A549 (cell line): ENCODE measurements around the gene SPTY2D1. TPM values are rescaled to one million over a fixed set of nuclear protein-coding genes. Genes with fewer than 3 reads are reported as not detected.

ENCODE experiments used
- ATAC-seq, 2 experiments: fragments of 200-7000 bp in 1 of 2; fragments of >200 bp in 1 of 2; cut with Nextera tagmentation in 1 of 2; cut with Tn5 transposase in 1 of 2; 3 replicates each; pipeline versions ENCODE4 v1.8.0 to v1.9.1; 2018 to 2020; ENCODE audit warnings: mild to moderate bottlenecking in 1 of 2, moderate library complexity in 1 of 2
- CTCF ChIA-PET: fragments of 300-600 bp; sonication (Branson Sonifier 250); formaldehyde crosslinking; extraction: SDS; loops from one replicate; lab custom pipeline; 2021; ENCODE audit warnings: antibody characterized with exemption, inconsistent platforms; lab: Yijun Ruan, JAX
- POLR2A ChIA-PET: fragments of 350-600 bp; formaldehyde crosslinking; extraction: SDS; loops from one replicate; lab custom pipeline; 2021; ENCODE audit warnings: antibody characterized with exemption, inconsistent platforms; lab: Yijun Ruan, JAX
- DNase-seq, 2 experiments: peaks; one replicate each; pipeline versions ENCODE4 v3.0.0 to v3.0.0-alpha.2; 2011 to 2016; ENCODE audit warnings: low read depth in 1 of 2, low spot score in 1 of 2
- FAIRE-seq: peaks from 2 replicates; lab custom pipeline; 2011; peaks lifted over from hg19 to GRCh38; lab: Jason Lieb, UNC
- H3K27ac ChIP-seq, 2 experiments: fragments of >200 bp; sonication (Bioruptor Twin); formaldehyde crosslinking; 3 replicates each; pipeline ENCODE4 v1.5.1; 2016 to 2017
- H3K4me1 ChIP-seq: fragments of >200 bp; sonication (Bioruptor Twin); formaldehyde crosslinking; 3 replicates; pipeline ENCODE4 v1.6.1; 2016
- H3K4me2 ChIP-seq: fragments of >200 bp; sonication (Bioruptor Twin); formaldehyde crosslinking; 3 replicates; pipeline ENCODE4 v1.6.1; 2016
- H3K4me3 ChIP-seq: fragments of >200 bp; sonication (Bioruptor Twin); formaldehyde crosslinking; 3 replicates; pipeline ENCODE4 v1.5.1; 2016
- H3K9me3 ChIP-seq: fragments of >200 bp; sonication (Bioruptor Twin); formaldehyde crosslinking; 3 replicates; pipeline ENCODE4 v1.6.1; 2016
- BHLHE40 ChIP-seq: IDR thresholded peaks from 2 replicates; pipeline ENCODE4 v1.6.1; 2012; ENCODE audit warnings: low read depth, low read length, inconsistent platforms
- CHD2 ChIP-seq: fragments of 150-350 bp; IDR thresholded peaks from 2 replicates; pipeline ENCODE4 v1.6.1; 2014; ENCODE audit warnings: low read length; ENCODE audit not compliant: partially characterized antibody
- CHD4 ChIP-seq: fragments of 200-600 bp; sonication (generic); IDR thresholded peaks from 2 replicates; pipeline ENCODE4 v1.6.1; 2016; ENCODE audit warnings: antibody characterized with exemption, mild to moderate bottlenecking, borderline replicate concordance
- EHF ChIP-seq: fragments of 250-450 bp; sonication (Bioruptor Pico); IDR thresholded peaks from 2 replicates; pipeline ENCODE4 v1.5.0; 2020; ENCODE audit warnings: mild to moderate bottlenecking
- EHMT2 ChIP-seq: fragments of 200-600 bp; sonication (generic); IDR thresholded peaks from 2 replicates; pipeline ENCODE4 v1.6.1; 2016; ENCODE audit warnings: antibody characterized with exemption, low read depth, mild to moderate bottlenecking, moderate library complexity
- FOSB ChIP-seq: fragments of 250-450 bp; sonication (Bioruptor Pico); IDR thresholded peaks from 2 replicates; pipeline ENCODE4 v1.5.0; 2020; ENCODE audit warnings: mild to moderate bottlenecking, moderate library complexity
- FOXS1 ChIP-seq: fragments of 250-450 bp; sonication (Bioruptor Pico); IDR thresholded peaks from 2 replicates; pipeline ENCODE4 v1.5.0; 2020; ENCODE audit warnings: mild to moderate bottlenecking, moderate library complexity
- GATA3 ChIP-seq: IDR thresholded peaks from 2 replicates; pipeline ENCODE4 v1.6.1; 2012; ENCODE audit warnings: borderline replicate concordance
- HDAC2 ChIP-seq: fragments of 200-600 bp; sonication (generic); IDR thresholded peaks from 2 replicates; pipeline ENCODE4 v1.6.1; 2016
- HOXB13 ChIP-seq: fragments of 250-450 bp; sonication (Bioruptor Pico); IDR thresholded peaks from 2 replicates; pipeline ENCODE4 v1.5.0; 2020; ENCODE audit warnings: low read depth, mild to moderate bottlenecking, moderate library complexity
- JUNB ChIP-seq: fragments of >200 bp; sonication (Bioruptor Twin); formaldehyde crosslinking; IDR thresholded peaks from 2 replicates; pipeline ENCODE4 v1.6.1; 2016
- NFE2L2 ChIP-seq: fragments of 150-350 bp; conservative IDR thresholded peaks from 2 replicates; pipeline ENCODE4 v1.6.1; 2014; ENCODE audit warnings: low read length
- NPAS2 ChIP-seq: fragments of 250-450 bp; sonication (Bioruptor Pico); IDR thresholded peaks from 2 replicates; pipeline ENCODE4 v1.8.0; 2022; ENCODE audit warnings: mild to moderate bottlenecking, moderate library complexity, borderline replicate concordance
- POLR2AphosphoS2 ChIP-seq: conservative IDR thresholded peaks from 2 replicates; pipeline ENCODE4 v1.6.1; 2012; ENCODE audit warnings: low read length, improper control_type of control experiment, inconsistent platforms
- RAD21 ChIP-seq, 2 experiments: fragments of >200 bp in 1 of 2; sonication (Bioruptor Twin) in 1 of 2; formaldehyde crosslinking in 1 of 2; IDR thresholded peaks in 1 of 2; conservative IDR thresholded peaks in 1 of 2; 2 replicates in 1 of 2; 3 replicates in 1 of 2; pipeline ENCODE4 v1.6.1; 2012 to 2018; ENCODE audit warnings: inconsistent platforms in 1 of 2
- RCOR1 ChIP-seq: fragments of 150-350 bp; IDR thresholded peaks from 2 replicates; pipeline ENCODE4 v1.6.1; 2014; ENCODE audit warnings: antibody characterized with exemption, low read length, low read depth
- RNF2 ChIP-seq: fragments of 200-600 bp; sonication (generic); IDR thresholded peaks from 2 replicates; pipeline ENCODE4 v1.6.1; 2016; ENCODE audit warnings: low read depth, mild to moderate bottlenecking, antibody characterized with exemption, moderate library complexity, borderline replicate concordance
- TFCP2L1 ChIP-seq: fragments of 250-450 bp; sonication (Bioruptor Pico); IDR thresholded peaks from 2 replicates; pipeline ENCODE4 v1.5.0; 2021; ENCODE audit warnings: mild to moderate bottlenecking
- ZFP36 ChIP-seq: fragments of 450-650 bp; IDR thresholded peaks from 2 replicates; pipeline ENCODE4 v1.6.1; 2014; ENCODE audit warnings: borderline replicate concordance; ENCODE audit not compliant: partially characterized antibody
- ZNF302 ChIP-seq: fragments of 250-450 bp; sonication (Bioruptor Pico); IDR thresholded peaks from 2 replicates; pipeline ENCODE4 v1.9.0; 2021; ENCODE audit warnings: inconsistent platforms, mild to moderate bottlenecking, moderate library complexity
- WGBS: methylation state at CpG from one replicate; pipeline ENCODE4 v1.1.6; 2017; ENCODE audit errors: missing lambda C conversion rate; 5-methylcytosine and 5-hydroxymethylcytosine counted together
- polyA plus RNA-seq, 4 experiments: library from polyadenylated mRNA; depleted of rRNA in 3 of 4; stranded (reverse); fragments of >200 nt; fragmentation: RNase III in 1 of 4; extraction: RNeasy Plus Mini Kit Qiagen cat#74134 plus additional on column Dnase treatment in 1 of 4; gene quantifications; 2 replicates in 3 of 4; 3 replicates in 1 of 4; pipeline ENCODE4 v1.2.3, GENCODE V29; 2011 to 2017
- TF ChIP-seq, protein P1 (sequence below): fragments of 150-350 bp; IDR thresholded peaks from 2 replicates; pipeline ENCODE4 v1.6.1; 2014; ENCODE audit warnings: low read depth, mild to moderate bottlenecking, low read length
- TF ChIP-seq, protein P2 (sequence below): fragments of 250-450 bp; sonication (Bioruptor Pico); IDR thresholded peaks from 2 replicates; pipeline ENCODE4 v1.5.0; 2020; ENCODE audit warnings: low read depth, mild to moderate bottlenecking, moderate library complexity
- TF ChIP-seq, protein P3 (sequence below): fragments of 250-450 bp; sonication (Bioruptor Pico); IDR thresholded peaks from 2 replicates; pipeline ENCODE4 v1.5.0; 2021; ENCODE audit warnings: mild to moderate bottlenecking, moderate library complexity, borderline replicate concordance
- TF ChIP-seq, protein P4 (sequence below): IDR thresholded peaks from 2 replicates; pipeline ENCODE4 v1.6.1; 2012

SPTY2D1 gene
- polyA plus RNA-seq, 2 of the 4 experiments (the other 2 are of a cell fraction) = 14.1 to 24.6 TPM

DNA sequence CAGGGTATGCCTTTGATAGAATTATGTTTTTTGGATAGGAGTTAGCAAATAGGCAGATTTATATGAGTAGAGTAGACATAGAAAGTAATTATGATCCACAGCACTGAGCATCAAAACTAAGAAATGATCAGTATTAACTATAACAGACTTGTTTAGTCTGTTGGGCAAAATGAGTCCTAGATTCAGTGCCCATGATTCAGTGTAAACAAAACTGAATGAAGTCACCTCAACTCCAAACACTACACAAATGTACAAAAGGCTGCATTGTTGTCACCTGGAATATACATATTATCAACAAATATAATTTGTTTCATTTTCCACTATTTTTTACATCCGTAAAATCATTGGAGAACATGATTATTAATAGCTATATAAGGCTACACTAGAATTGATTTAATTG, 52.3 kb downstream of the SPTY2D1 start:
- FAIRE-seq (no peak), ATAC-seq (0 out of 6 replicates have a peak, but pooled peaks of 1 of the 2 experiments have one; percentile 15), DNase-seq (no peak)
- Histone ChIP-seq H3K27ac (no peak overlapping the region; a peak in 1 of 6 replicates), H3K4me1 (peaks cover 23% of the 10 kb centered on the region), H3K4me2 (peak overlapping the region; percentile 32), H3K4me3 (no peak overlapping the region), H3K9me3 (0 out of 3 replicates have a peak, but pooled peaks cover 2% of the 10 kb centered on the region)
- POLR2A ChIA-PET = no interaction called here
- TF ChIP-seq CHD2 (no peak), GATA3 (no peak), FOXS1 (CRISPR knock-in tag) (no peak), HDAC2 (no peak), ZFP36 (no peak), EHMT2 (no peak), RCOR1 (no peak), NPAS2 (CRISPR knock-in tag) (no peak), FOSB (CRISPR knock-in tag) (no peak)
- TF ChIP-seq, protein P1, sequence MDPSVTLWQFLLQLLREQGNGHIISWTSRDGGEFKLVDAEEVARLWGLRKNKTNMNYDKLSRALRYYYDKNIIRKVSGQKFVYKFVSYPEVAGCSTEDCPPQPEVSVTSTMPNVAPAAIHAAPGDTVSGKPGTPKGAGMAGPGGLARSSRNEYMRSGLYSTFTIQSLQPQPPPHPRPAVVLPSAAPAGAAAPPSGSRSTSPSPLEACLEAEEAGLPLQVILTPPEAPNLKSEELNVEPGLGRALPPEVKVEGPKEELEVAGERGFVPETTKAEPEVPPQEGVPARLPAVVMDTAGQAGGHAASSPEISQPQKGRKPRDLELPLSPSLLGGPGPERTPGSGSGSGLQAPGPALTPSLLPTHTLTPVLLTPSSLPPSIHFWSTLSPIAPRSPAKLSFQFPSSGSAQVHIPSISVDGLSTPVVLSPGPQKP = no peak
- TF ChIP-seq, protein P2, sequence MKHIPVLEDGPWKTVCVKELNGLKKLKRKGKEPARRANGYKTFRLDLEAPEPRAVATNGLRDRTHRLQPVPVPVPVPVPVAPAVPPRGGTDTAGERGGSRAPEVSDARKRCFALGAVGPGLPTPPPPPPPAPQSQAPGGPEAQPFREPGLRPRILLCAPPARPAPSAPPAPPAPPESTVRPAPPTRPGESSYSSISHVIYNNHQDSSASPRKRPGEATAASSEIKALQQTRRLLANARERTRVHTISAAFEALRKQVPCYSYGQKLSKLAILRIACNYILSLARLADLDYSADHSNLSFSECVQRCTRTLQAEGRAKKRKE (CRISPR knock-in tag) = no peak
- 67% methylated on average over 1 of the region's 1 CpG for WGBS
- CTCF ChIA-PET = interaction anchor here (1.1 kb wide), 1 partner anchor 140 kb away, joined by 3 read pairs; no protein-coding TSS in a partner anchor

DNA sequence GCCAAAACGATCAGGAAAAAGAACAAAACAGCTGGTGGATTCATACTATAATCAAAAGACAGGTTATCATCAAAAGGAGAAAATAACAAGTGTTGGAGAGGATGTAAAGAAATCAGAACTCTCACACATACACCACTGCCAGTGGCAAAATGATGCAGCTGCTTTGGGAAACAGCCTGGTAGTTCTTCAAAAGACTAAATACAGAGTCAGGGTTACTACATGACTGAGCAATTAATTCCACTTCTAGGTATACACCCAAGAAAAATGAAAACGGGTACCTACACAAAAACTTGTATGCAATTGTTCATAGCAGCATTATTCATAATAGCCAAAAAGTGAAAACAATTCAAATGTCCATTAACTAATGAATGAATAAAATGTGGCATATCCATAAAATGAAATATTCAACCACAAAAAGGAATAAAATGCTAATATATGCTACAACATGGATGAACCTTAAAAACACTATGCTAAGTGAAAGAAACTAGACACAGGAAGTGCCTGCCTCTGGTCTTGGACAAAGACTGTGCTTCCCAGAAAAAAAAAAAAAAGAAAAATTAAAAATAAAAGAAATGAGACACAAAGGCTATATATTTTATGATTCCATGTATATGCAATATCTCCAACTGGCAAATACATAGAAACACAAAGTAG, 53.9 kb downstream of the SPTY2D1 start:
- FAIRE-seq (no peak), ATAC-seq (no peak), DNase-seq (no peak)
- CTCF ChIA-PET = interaction anchor here (0.5 to 1.6 kb wide), 2 partner anchors 14 to 418 kb away, joined by 3 read pairs; no protein-coding TSS in a partner anchor
- Histone ChIP-seq H3K4me2 (peak overlapping the region; percentile 65; the same call in 2 of the 3 replicates), H3K4me3 (no peak overlapping the region), H3K4me1 (peaks cover 21% of the 10 kb centered on the region), H3K27ac (peak overlapping the region; percentile 67 to 68; a peak in 5 of 6 replicates), H3K9me3 (0 out of 3 replicates have a peak, but pooled peaks cover 2% of the 10 kb centered on the region)
- TF ChIP-seq CHD4 (no peak), EHF (no peak), POLR2AphosphoS2 (no peak), RNF2 (no peak), NFE2L2 (no peak), HOXB13 (CRISPR knock-in tag) (no peak), BHLHE40 (no peak), RAD21 (conservative IDR thresholded peaks at IDR 0.05 in 1 of 2, IDR thresholded peaks at IDR 0.05 in 1 of 2) (no peak), ZNF302 (CRISPR knock-in tag) (no peak), TFCP2L1 (CRISPR knock-in tag) (no peak), JUNB (no peak)
- TF ChIP-seq, protein P3, sequence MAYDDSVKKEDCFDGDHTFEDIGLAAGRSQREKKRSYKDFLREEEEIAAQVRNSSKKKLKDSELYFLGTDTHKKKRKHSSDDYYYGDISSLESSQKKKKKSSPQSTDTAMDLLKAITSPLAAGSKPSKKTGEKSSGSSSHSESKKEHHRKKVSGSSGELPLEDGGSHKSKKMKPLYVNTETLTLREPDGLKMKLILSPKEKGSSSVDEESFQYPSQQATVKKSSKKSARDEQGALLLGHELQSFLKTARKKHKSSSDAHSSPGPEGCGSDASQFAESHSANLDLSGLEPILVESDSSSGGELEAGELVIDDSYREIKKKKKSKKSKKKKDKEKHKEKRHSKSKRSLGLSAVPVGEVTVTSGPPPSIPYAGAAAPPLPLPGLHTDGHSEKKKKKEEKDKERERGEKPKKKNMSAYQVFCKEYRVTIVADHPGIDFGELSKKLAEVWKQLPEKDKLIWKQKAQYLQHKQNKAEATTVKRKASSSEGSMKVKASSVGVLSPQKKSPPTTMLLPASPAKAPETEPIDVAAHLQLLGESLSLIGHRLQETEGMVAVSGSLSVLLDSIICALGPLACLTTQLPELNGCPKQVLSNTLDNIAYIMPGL (CRISPR knock-in tag) = no peak
- TF ChIP-seq, protein P4, sequence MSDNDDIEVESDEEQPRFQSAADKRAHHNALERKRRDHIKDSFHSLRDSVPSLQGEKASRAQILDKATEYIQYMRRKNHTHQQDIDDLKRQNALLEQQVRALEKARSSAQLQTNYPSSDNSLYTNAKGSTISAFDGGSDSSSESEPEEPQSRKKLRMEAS = no peak
- 60% methylated on average over 2 of the region's 2 CpGs for WGBS
- POLR2A ChIA-PET = interaction anchor here (0.6 to 2.0 kb wide), 3 partner anchors 8 to 851 kb away, joined by 3 to 10 read pairs (median 8); partner anchors contain the start of gene UEVLD
